MM.1S (cell line): ENCODE measurements around the gene FAM107A.
"Not testable (repeated sequence)": the region's sequence is repeated elsewhere in the genome, so short reads cannot be mapped to it uniquely, and the experiment has no call there.

Experiments
- DNase-seq: peaks from one replicate; pipeline ENCODE4 v3.0.0-alpha.2; 2015
- H2AFZ ChIP-seq: fragments of 300-600 bp; sonication (generic); 2 replicates; pipeline ENCODE4 v1.6.0; 2016; ENCODE audit warnings: antibody characterized with exemption, low read length
- H3F3A ChIP-seq: fragments of 300-600 bp; sonication (generic); 2 replicates; pipeline ENCODE4 v1.6.1; 2016; ENCODE audit warnings: mild to moderate bottlenecking, antibody characterized with exemption, low read length, moderate library complexity, mixed read lengths; ENCODE audit not compliant: insufficient read depth
- H3K27ac ChIP-seq: fragments of 300-600 bp; sonication (generic); 2 replicates; pipeline ENCODE4 v1.5.1; 2016; ENCODE audit warnings: mild to moderate bottlenecking, low read length
- H3K27me3 ChIP-seq: fragments of 300-600 bp; sonication (generic); replicated peaks from 2 replicates; pipeline ENCODE4 v1.6.0; 2016; ENCODE audit warnings: low read length; ENCODE audit not compliant: insufficient read depth
- H3K36me3 ChIP-seq: fragments of 300-600 bp; sonication (generic); replicated peaks from 2 replicates; pipeline ENCODE4 v1.6.1; 2016; ENCODE audit warnings: mild to moderate bottlenecking, low read length, mixed read lengths; ENCODE audit not compliant: insufficient read depth
- H3K4me1 ChIP-seq: fragments of 300-600 bp; sonication (generic); 2 replicates; pipeline ENCODE4 v1.6.1; 2016; ENCODE audit warnings: low read length, mixed read lengths
- H3K4me2 ChIP-seq: fragments of 300-600 bp; sonication (generic); 2 replicates; pipeline ENCODE4 v1.6.0; 2016; ENCODE audit warnings: low read depth, low read length
- H3K4me3 ChIP-seq: fragments of 300-600 bp; sonication (generic); 2 replicates; pipeline ENCODE4 v1.5.1; 2016; ENCODE audit warnings: low read length, mixed read lengths
- H3K79me2 ChIP-seq: fragments of 300-600 bp; sonication (generic); 2 replicates; pipeline ENCODE4 v1.6.1; 2016; ENCODE audit warnings: mixed run types, low read length, mixed read lengths
- H3K9ac ChIP-seq: fragments of 300-600 bp; sonication (generic); 2 replicates; pipeline ENCODE4 v1.6.1; 2016; ENCODE audit warnings: low read length, mixed read lengths
- H3K9me2 ChIP-seq: fragments of 300-600 bp; sonication (generic); replicated peaks from 2 replicates; pipeline ENCODE4 v1.6.1; 2016; ENCODE audit warnings: mild to moderate bottlenecking, low read length, mixed read lengths; ENCODE audit not compliant: insufficient read depth
- H3K9me3 ChIP-seq: fragments of 300-600 bp; sonication (generic); replicated peaks from 2 replicates; pipeline ENCODE4 v1.6.1; 2016; ENCODE audit warnings: mild to moderate bottlenecking, low read length, mixed read lengths; ENCODE audit not compliant: insufficient read depth
- H4K20me1 ChIP-seq: fragments of 300-600 bp; sonication (generic); 2 replicates; pipeline ENCODE4 v1.6.1; 2016; ENCODE audit warnings: mild to moderate bottlenecking, low read length, moderate library complexity, mixed read lengths; ENCODE audit not compliant: insufficient read depth
- CTCF ChIP-seq: fragments of 300-600 bp; sonication (generic); IDR thresholded peaks from 2 replicates; pipeline ENCODE4 v1.5.1; 2016; ENCODE audit warnings: antibody characterized with exemption, low read length, mixed read lengths
- EZH2 ChIP-seq: fragments of 300-600 bp; sonication (generic); optimal IDR thresholded peaks from 2 replicates; pipeline ENCODE3; 2017; ENCODE audit warnings: low read depth, mild to moderate bottlenecking, antibody characterized with exemption, low read length, mixed read lengths
- EZH2phosphoT487 ChIP-seq: fragments of 300-600 bp; sonication (generic); IDR thresholded peaks from 2 replicates; pipeline ENCODE4 v1.6.1; 2018; ENCODE audit warnings: antibody characterized with exemption, low read length

Gene FAM107A

GRCh38 chr3:58530354-58530865 lies 46.8 kb downstream of the FAM107A start:
- Histone ChIP-seq H3K4me3 (no peak overlapping the region), H3K4me1 (no peaks in the 10 kb centered on the region), H3K9me3 (no peaks in the 10 kb centered on the region), H3K9me2 (no peaks in the 10 kb centered on the region), H3K27me3 (no peaks in the 10 kb centered on the region), H3K27ac (no peak overlapping the region), H3K79me2 (no peaks in the 10 kb centered on the region), H3K36me3 (no peaks in the 10 kb centered on the region), H3F3A (no peaks in the 10 kb centered on the region), H3K4me2 (no peak overlapping the region), H2AFZ (no peak overlapping the region), H4K20me1 (no peaks in the 10 kb centered on the region), H3K9ac (no peak overlapping the region)
- no peak for DNase-seq
- TF ChIP-seq EZH2phosphoT487 (no peak), EZH2 (no peak), CTCF (no peak)

GRCh38 chr3:58529516-58530353 lies 47.5 kb downstream of the FAM107A start:
- H3K4me1 ChIP-seq, result no peaks in the 10 kb centered on the region
- no peak overlapping the region for H3K9ac ChIP-seq
- H3K9me2 ChIP-seq, result no peaks in the 10 kb centered on the region
- no peak overlapping the region for H2AFZ ChIP-seq
- TF ChIP-seq EZH2phosphoT487, result no peak
- peak; percentile 37 for TF ChIP-seq CTCF
- no peak overlapping the region for H3K4me2 ChIP-seq
- no peaks in the 10 kb centered on the region for H3F3A ChIP-seq
- no peaks in the 10 kb centered on the region for H4K20me1 ChIP-seq
- no peak overlapping the region for H3K4me3 ChIP-seq
- H3K79me2 ChIP-seq, result no peaks in the 10 kb centered on the region
- no peak overlapping the region for H3K27ac ChIP-seq
- DNase-seq, result no peak
- no peaks in the 10 kb centered on the region for H3K9me3 ChIP-seq
- no peaks in the 10 kb centered on the region for H3K36me3 ChIP-seq
- no peaks in the 10 kb centered on the region for H3K27me3 ChIP-seq

GRCh38 chr3:58528629-58529028 lies 48.6 kb downstream of the FAM107A start:
- no peak overlapping the region for H2AFZ ChIP-seq
- H3K36me3 ChIP-seq, result no peaks in the 10 kb centered on the region
- no peaks in the 10 kb centered on the region for H3F3A ChIP-seq
- no peaks in the 10 kb centered on the region for H4K20me1 ChIP-seq
- H3K9me3 ChIP-seq, result no peaks in the 10 kb centered on the region
- H3K4me3 ChIP-seq, result no peak overlapping the region
- H3K9me2 ChIP-seq, result no peaks in the 10 kb centered on the region
- no peak overlapping the region for H3K27ac ChIP-seq
- H3K79me2 ChIP-seq, result no peaks in the 10 kb centered on the region
- TF ChIP-seq EZH2phosphoT487, result no peak
- no peak for TF ChIP-seq EZH2
- no peak for TF ChIP-seq CTCF
- H3K9ac ChIP-seq, result no peak overlapping the region
- no peak overlapping the region for H3K4me2 ChIP-seq
- no peak for DNase-seq
- no peaks in the 10 kb centered on the region for H3K27me3 ChIP-seq
- no peaks in the 10 kb centered on the region for H3K4me1 ChIP-seq

- H3K4me1 ChIP-seq, H3K36me3 ChIP-seq, H4K20me1 ChIP-seq, H3K27me3 ChIP-seq, H3K9me3 ChIP-seq, H3K4me3 ChIP-seq, H3K9ac ChIP-seq, H3F3A ChIP-seq, DNase-seq, H2AFZ ChIP-seq, H3K9me2 ChIP-seq, H3K4me2 ChIP-seq, H3K27ac ChIP-seq, H3K79me2 ChIP-seq: not testable (repeated sequence)
Measured at GRCh38 chr3:58527440-58527839, 49.8 kb downstream of the FAM107A start.
